ENCODE measurements around the gene ATP13A3.

DNA sequence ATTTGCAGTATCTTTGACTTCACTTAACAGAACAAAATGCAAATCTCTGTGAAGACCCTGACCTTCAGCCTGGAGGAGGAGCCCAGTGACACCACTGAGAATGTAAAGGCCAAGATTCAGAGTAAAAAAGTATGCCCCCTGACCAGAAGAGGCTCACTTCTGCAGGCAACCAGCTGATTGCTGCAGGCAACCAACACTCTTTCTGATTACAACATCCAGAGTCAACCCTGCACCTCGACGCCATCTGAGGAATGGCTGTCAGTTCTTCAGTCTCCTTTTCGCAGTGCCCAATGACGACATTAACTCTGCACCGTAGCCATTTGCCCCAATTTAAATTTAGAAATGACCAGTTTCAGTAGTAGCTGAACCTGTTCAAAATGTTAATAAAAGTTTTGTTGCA lies 14.9 kb downstream of the ATP13A3 start:
- TF ChIP-seq, protein P1, sequence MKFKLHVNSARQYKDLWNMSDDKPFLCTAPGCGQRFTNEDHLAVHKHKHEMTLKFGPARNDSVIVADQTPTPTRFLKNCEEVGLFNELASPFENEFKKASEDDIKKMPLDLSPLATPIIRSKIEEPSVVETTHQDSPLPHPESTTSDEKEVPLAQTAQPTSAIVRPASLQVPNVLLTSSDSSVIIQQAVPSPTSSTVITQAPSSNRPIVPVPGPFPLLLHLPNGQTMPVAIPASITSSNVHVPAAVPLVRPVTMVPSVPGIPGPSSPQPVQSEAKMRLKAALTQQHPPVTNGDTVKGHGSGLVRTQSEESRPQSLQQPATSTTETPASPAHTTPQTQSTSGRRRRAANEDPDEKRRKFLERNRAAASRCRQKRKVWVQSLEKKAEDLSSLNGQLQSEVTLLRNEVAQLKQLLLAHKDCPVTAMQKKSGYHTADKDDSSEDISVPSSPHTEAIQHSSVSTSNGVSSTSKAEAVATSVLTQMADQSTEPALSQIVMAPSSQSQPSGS (CRISPR knock-in tag; IDR thresholded peaks at IDR 0.05; ENCODE audit: borderline replicate concordance, low read depth): no peak
- TF ChIP-seq, protein P2, sequence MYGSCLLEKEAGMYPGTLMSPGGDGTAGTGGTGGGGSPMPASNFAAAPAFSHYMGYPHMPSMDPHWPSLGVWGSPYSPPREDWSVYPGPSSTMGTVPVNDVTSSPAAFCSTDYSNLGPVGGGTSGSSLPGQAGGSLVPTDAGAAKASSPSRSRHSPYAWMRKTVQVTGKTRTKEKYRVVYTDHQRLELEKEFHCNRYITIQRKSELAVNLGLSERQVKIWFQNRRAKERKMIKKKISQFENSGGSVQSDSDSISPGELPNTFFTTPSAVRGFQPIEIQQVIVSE (CRISPR knock-in tag; IDR thresholded peaks at IDR 0.05; ENCODE audit: borderline replicate concordance): no peak
- TF ChIP-seq, protein P3, sequence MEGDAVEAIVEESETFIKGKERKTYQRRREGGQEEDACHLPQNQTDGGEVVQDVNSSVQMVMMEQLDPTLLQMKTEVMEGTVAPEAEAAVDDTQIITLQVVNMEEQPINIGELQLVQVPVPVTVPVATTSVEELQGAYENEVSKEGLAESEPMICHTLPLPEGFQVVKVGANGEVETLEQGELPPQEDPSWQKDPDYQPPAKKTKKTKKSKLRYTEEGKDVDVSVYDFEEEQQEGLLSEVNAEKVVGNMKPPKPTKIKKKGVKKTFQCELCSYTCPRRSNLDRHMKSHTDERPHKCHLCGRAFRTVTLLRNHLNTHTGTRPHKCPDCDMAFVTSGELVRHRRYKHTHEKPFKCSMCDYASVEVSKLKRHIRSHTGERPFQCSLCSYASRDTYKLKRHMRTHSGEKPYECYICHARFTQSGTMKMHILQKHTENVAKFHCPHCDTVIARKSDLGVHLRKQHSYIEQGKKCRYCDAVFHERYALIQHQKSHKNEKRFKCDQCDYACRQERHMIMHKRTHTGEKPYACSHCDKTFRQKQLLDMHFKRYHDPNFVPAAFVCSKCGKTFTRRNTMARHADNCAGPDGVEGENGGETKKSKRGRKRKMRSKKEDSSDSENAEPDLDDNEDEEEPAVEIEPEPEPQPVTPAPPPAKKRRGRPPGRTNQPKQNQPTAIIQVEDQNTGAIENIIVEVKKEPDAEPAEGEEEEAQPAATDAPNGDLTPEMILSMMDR (IDR thresholded peaks at IDR 0.05): no peak
- TF ChIP-seq TP53 (CRISPR knock-in tag; IDR thresholded peaks at IDR 0.05) (no peak), ZNF232 (CRISPR knock-in tag; IDR thresholded peaks at IDR 0.05) (no peak)
- TF ChIP-seq, protein P4, sequence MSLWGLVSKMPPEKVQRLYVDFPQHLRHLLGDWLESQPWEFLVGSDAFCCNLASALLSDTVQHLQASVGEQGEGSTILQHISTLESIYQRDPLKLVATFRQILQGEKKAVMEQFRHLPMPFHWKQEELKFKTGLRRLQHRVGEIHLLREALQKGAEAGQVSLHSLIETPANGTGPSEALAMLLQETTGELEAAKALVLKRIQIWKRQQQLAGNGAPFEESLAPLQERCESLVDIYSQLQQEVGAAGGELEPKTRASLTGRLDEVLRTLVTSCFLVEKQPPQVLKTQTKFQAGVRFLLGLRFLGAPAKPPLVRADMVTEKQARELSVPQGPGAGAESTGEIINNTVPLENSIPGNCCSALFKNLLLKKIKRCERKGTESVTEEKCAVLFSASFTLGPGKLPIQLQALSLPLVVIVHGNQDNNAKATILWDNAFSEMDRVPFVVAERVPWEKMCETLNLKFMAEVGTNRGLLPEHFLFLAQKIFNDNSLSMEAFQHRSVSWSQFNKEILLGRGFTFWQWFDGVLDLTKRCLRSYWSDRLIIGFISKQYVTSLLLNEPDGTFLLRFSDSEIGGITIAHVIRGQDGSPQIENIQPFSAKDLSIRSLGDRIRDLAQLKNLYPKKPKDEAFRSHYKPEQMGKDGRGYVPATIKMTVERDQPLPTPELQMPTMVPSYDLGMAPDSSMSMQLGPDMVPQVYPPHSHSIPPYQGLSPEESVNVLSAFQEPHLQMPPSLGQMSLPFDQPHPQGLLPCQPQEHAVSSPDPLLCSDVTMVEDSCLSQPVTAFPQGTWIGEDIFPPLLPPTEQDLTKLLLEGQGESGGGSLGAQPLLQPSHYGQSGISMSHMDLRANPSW (CRISPR knock-in tag; conservative IDR thresholded peaks at IDR 0.05; ENCODE audit: low read depth): no peak
- TF ChIP-seq, protein P5, sequence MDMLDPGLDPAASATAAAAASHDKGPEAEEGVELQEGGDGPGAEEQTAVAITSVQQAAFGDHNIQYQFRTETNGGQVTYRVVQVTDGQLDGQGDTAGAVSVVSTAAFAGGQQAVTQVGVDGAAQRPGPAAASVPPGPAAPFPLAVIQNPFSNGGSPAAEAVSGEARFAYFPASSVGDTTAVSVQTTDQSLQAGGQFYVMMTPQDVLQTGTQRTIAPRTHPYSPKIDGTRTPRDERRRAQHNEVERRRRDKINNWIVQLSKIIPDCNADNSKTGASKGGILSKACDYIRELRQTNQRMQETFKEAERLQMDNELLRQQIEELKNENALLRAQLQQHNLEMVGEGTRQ (CRISPR knock-in tag; IDR thresholded peaks at IDR 0.05): no peak
- TF ChIP-seq, protein P6, sequence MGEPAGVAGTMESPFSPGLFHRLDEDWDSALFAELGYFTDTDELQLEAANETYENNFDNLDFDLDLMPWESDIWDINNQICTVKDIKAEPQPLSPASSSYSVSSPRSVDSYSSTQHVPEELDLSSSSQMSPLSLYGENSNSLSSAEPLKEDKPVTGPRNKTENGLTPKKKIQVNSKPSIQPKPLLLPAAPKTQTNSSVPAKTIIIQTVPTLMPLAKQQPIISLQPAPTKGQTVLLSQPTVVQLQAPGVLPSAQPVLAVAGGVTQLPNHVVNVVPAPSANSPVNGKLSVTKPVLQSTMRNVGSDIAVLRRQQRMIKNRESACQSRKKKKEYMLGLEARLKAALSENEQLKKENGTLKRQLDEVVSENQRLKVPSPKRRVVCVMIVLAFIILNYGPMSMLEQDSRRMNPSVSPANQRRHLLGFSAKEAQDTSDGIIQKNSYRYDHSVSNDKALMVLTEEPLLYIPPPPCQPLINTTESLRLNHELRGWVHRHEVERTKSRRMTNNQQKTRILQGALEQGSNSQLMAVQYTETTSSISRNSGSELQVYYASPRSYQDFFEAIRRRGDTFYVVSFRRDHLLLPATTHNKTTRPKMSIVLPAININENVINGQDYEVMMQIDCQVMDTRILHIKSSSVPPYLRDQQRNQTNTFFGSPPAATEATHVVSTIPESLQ (CRISPR knock-in tag; IDR thresholded peaks at IDR 0.05): no peak
- TF ChIP-seq, protein P7, sequence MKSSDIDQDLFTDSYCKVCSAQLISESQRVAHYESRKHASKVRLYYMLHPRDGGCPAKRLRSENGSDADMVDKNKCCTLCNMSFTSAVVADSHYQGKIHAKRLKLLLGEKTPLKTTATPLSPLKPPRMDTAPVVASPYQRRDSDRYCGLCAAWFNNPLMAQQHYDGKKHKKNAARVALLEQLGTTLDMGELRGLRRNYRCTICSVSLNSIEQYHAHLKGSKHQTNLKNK (CRISPR knock-in tag; IDR thresholded peaks at IDR 0.05): no peak

Data from WTC11 (cell line).